GM10847 (cell line): ENCODE data around the gene MBNL2.

Experiments used
- POLR2A ChIP-seq: IDR thresholded peaks from 2 replicates; pipeline ENCODE4 v1.6.1; 2011; ENCODE audit not compliant: insufficient read length; ENCODE audit errors: extremely low read depth

MBNL2 gene

DNA sequence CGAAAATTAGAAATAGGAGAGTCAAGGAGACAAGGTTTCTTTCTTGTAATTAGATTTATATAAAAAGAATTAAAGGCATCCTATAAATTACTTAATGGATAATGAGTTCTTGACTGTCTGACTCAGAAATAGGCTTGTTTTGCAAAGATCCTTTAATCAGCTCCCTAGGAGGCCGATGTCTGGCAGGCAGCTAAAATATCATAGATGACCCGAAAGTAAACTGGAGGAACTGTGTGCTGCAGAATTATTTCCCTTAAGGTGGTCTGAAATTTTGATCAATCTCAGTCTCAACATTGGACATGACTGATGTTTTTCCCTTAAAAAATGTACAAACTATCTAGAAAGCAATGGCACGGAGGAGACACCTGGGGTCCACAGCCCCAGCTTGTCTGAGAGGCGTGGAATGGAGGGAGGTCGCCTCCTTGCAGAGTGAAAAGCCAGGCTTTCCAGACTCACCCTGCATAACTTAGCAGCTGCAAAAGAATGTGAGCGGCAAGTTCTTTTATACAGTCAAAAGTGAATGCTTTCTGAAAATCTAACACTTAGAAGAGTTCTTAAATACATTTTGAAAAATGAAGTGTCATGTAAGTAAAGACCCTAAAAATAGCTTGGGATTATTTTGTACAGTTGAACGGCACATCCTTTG is 44.8 kb downstream of the MBNL2 start:
- no peak for TF ChIP-seq POLR2A

- TF ChIP-seq POLR2A = no peak
Observed at GRCh38 chr13:97267418-97268059, 45.4 kb downstream of the MBNL2 start.

DNA sequence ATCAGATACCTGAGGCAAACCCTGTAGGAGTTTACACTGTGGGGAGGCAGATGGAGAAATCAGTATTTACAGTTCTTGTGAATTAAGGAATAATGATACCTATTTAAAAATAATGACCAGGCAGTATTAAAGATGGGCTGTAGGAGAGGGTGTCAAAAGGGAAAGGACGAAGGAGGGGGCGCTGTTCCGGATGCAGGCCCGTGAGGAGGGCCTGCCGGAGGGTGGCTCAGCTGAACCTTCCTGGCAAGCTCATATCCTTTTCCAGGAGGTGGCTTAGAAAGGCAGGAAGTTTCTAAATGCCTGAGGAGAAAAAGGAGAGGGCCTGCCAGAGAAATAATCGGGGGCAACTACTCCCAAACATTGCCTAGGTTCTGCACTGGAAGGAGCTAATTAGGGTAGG is 46.6 kb downstream of the MBNL2 start:
- no peak for TF ChIP-seq POLR2A

- TF ChIP-seq POLR2A = no peak
Observed at GRCh38 chr13:97269603-97270002, 47.5 kb downstream of the MBNL2 start.

- TF ChIP-seq POLR2A = no peak
Observed at GRCh38 chr13:97272526-97272925, 50.4 kb downstream of the MBNL2 start.

DNA sequence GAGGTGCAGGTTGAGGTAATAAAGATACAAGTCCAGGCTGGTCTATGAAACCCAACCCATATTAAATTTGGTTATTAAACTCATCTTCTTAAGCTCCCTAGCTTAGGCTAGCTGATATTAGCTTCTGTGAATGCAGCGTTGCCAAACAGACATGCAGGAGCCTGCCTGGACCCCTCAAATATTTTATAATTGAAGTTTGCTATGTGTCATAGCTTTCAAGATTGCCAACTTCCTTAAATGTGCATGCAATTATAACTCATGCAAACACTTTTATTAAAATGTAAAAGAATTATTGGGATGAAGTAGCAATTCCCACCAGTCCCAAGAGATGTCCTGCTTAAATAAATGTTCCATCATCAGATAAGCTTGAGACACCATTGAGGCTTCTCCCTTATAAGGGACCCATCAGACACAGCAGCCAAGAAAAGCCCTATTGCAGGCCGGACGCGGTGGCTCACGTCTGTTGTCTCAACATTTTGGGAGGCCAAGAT is 51.3 kb downstream of the MBNL2 start:
- TF ChIP-seq POLR2A = no peak

DNA sequence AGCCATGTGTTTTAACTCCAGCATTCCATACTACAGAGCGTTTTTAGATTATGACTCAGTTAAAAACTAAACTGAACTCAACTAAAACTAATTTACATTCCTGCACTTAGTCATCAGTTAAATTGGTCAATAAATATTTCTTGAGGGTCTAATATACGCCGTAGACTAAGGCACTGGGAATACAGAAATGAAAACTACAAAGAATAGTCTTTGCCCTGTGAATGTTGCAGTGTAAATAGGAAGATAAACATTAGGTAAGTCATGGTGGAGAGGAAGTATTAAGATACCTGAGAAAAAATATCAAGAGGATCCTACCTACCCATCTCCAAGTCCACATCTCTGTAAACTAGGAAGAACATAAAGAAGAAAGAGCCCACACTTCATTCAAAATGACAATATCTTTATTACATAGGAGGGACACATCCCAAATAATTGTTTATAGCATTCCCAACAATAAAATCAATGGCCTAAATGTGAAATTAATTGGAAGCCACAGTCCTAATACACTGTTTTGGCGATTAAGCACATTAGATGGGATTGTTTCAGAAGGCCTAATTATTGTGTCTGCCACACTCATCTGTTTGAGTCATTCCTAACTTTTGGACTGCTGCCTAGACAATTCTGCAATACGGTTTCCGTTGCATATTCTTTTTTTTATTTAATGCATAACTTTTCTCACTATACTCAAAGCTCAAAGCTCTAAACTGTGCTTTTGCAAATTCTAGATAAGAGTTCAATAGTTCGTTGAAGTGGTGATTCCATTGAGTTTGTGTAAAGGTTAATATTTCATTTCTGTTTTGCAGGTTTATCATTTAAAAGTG is 52.9 kb downstream of the MBNL2 start:
- TF ChIP-seq POLR2A = no peak

GRCh38 chr13:97275776-97276501 is 53.8 kb downstream of the MBNL2 start:
- no peak for TF ChIP-seq POLR2A

GRCh38 chr13:97276862-97277269 is 54.7 kb downstream of the MBNL2 start:
- TF ChIP-seq POLR2A = no peak

GRCh38 chr13:97278435-97279411 is 56.6 kb downstream of the MBNL2 start:
- TF ChIP-seq POLR2A = no peak

DNA sequence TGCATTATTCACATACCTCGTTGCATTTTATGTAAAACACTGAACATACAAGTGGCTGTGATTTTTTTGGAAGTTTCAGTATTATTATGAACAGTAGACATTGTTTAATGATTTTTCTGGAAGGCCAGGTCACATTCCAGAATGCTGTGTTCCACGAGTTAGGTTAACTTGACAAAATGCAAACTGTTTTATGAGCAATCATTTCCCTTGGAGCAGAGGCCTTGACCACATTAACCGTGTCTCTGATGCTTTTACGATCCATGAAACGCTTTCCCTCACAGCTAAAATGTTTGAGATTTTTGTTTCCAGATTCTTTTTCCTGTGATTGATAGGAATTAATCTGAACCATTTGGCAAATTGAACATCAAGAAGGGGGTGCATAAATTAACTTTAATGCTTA is 57.8 kb downstream of the MBNL2 start:
- no peak for TF ChIP-seq POLR2A

GRCh38 chr13:97280478-97280877 is 58.3 kb downstream of the MBNL2 start:
- TF ChIP-seq POLR2A = no peak

GRCh38 chr13:97281028-97281427 is 58.9 kb downstream of the MBNL2 start:
- TF ChIP-seq POLR2A = no peak

GRCh38 chr13:97282705-97283104 is 60.6 kb downstream of the MBNL2 start:
- TF ChIP-seq POLR2A = no peak
